ENCODE measurements around the gene NCAM1. TPM values are rescaled to one million over a fixed set of nuclear protein-coding genes. Genes with fewer than 3 reads are reported as not detected.

NCAM1 gene
- total and polyA plus RNA-seq, 2 of the 13 experiments (the other 11 are each of a cell fraction or from before 2014, with no cell fraction given), result 0.05 TPM; not detected in 1

DNA sequence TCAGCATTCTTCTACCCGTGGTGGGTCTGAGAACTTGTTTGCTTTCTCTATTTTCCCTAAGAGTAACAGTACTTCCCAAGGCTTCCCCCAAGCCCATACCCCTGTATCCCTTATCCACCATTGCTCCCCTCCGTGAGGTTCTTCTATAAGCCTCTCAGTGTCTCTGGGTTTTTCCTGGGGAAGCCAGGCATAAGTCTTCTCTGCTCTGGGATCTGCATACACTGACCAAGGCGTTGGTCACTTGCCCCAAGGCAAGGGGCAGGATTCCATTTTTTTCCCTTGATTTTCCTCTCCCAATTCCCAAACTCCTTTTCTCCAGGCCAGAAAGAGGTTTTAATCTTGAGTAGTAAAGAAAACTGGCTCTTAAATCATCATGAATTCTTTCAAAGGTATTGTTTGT lies 27.2 kb upstream of the NCAM1 start (continued):
- TF ChIP-seq, protein P1, sequence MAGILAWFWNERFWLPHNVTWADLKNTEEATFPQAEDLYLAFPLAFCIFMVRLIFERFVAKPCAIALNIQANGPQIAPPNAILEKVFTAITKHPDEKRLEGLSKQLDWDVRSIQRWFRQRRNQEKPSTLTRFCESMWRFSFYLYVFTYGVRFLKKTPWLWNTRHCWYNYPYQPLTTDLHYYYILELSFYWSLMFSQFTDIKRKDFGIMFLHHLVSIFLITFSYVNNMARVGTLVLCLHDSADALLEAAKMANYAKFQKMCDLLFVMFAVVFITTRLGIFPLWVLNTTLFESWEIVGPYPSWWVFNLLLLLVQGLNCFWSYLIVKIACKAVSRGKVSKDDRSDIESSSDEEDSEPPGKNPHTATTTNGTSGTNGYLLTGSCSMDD (CRISPR knock-in tag; IDR thresholded peaks at IDR 0.05), result no peak
- TF ChIP-seq ZIK1 (CRISPR knock-in tag; IDR thresholded peaks at IDR 0.05; ENCODE audit: borderline replicate concordance, low read depth), result no peak
- TF ChIP-seq MYNN (CRISPR knock-in tag; IDR thresholded peaks at IDR 0.05; ENCODE audit: low read depth), result no peak
- no peak for TF ChIP-seq ZNF430 (CRISPR knock-in tag; IDR thresholded peaks at IDR 0.05)

DNA sequence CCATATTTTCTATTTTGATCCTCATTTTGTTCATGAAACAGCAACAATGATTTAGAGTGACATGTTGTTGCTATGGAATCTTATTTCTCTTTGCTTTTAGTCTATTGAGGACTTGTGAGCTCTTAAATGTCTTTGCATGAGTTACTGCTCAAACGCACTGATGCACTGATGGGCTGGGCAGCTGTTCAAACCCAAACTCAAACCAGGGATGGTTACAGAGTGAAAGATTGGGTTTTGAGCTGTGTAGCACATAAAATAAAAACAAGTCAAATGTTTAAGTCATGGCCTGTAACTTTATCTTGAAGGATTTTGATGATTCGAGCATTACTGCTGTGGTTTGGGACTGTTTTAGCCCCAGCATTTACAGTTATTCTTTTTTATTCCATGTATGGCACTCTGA lies 20.1 kb upstream of the NCAM1 start:
- DNase-seq (ENCODE audit: low spot score), result no peak
- Histone ChIP-seq H3K4me2 (ENCODE audit: low read depth, low read length) (no peak overlapping the region), H3K4me1 (ENCODE audit: insufficient read depth, low read length) (no peaks in the 10 kb centered on the region), H3K27me3 (ENCODE audit: control insufficient read depth in 1 of 2, insufficient read depth in 2 of 2, low read length in 2 of 2) (no peaks in the 10 kb centered on the region; a peak in 1 of 5 replicates), H3K79me2 (ENCODE audit: insufficient read depth, low read length) (no peaks in the 10 kb centered on the region), H3K9me3 (ENCODE audit: low read length) (no peaks in the 10 kb centered on the region), H3K36me3 (replicated peaks in 1 of 2; ENCODE audit: control insufficient read depth in 1 of 2, insufficient read depth in 2 of 2, low read length in 2 of 2) (no peaks in the 10 kb centered on the region), H3K27ac (ENCODE audit: extremely low read length, insufficient read depth, low read length) (no peak overlapping the region), H2AFZ (ENCODE audit: low read length) (no peak overlapping the region), H3K4me3 (replicated peaks in 1 of 3; ENCODE audit: insufficient read depth in 1 of 3, low read depth in 2 of 3, low read length in 3 of 3) (no peak overlapping the region), H3K9ac (ENCODE audit: insufficient read depth, low read depth, low read length) (no peak overlapping the region), H4K20me1 (ENCODE audit: insufficient read depth, low read length) (no peaks in the 10 kb centered on the region)
- ChIA-PET CTCF (ENCODE audit: low intra/inter-chr PET ratio, low total read pairs) (no interaction called here), POLR2A (no interaction called here)
- ATAC-seq, result no peak
- no peak for TF ChIP-seq NONO (IDR thresholded peaks at IDR 0.05)
- no peak for TF ChIP-seq NONO (CRISPR knock-in tag; conservative IDR thresholded peaks at IDR 0.05)
- no peak for TF ChIP-seq ZNF34 (CRISPR knock-in tag; IDR thresholded peaks at IDR 0.05; ENCODE audit: borderline replicate concordance)
- TF ChIP-seq FOXP1 (IDR thresholded peaks at IDR 0.05), result no peak
- no peak for TF ChIP-seq FOXP1 (CRISPR knock-in tag; IDR thresholded peaks at IDR 0.05)
- TF ChIP-seq, protein P2, sequence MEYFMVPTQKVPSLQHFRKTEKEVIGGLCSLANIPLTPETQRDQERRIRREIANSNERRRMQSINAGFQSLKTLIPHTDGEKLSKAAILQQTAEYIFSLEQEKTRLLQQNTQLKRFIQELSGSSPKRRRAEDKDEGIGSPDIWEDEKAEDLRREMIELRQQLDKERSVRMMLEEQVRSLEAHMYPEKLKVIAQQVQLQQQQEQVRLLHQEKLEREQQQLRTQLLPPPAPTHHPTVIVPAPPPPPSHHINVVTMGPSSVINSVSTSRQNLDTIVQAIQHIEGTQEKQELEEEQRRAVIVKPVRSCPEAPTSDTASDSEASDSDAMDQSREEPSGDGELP (IDR thresholded peaks at IDR 0.05; ENCODE audit: borderline replicate concordance, low read depth), result no peak
- TF ChIP-seq PAF1 (CRISPR knock-in tag; IDR thresholded peaks at IDR 0.05), result no peak
- TF ChIP-seq, protein P3, sequence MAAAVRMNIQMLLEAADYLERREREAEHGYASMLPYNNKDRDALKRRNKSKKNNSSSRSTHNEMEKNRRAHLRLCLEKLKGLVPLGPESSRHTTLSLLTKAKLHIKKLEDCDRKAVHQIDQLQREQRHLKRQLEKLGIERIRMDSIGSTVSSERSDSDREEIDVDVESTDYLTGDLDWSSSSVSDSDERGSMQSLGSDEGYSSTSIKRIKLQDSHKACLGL (CRISPR knock-in tag; IDR thresholded peaks at IDR 0.05), result no peak
- TF ChIP-seq ZBTB38 (CRISPR knock-in tag; IDR thresholded peaks at IDR 0.05), result no peak
- TF ChIP-seq ISX (CRISPR knock-in tag; conservative IDR thresholded peaks at IDR 0.05), result no peak
- intact Hi-C loops (cut with micrococcal nuclease; ENCODE audit: unreplicated experiment) (no loop called here), in situ Hi-C loops (cut with HindIII; ENCODE audit: extremely low pct_ligation_motif_present, low pct_unique_long_range_greater_than_20kb) (no loop called here)
- BruUV-seq (replicated peaks), result no TSS peak
- no peak for FAIRE-seq
- WGBS (ENCODE audit: low lambda C conversion rate), result 0% methylated on average over 2 of the region's 2 CpGs
